ENCODE data around the gene LHX8.
"Not testable (repeated sequence)": the region's sequence is repeated elsewhere in the genome, so short reads cannot be mapped to it uniquely, and the experiment has no call there.

The LHX8 gene

GRCh38 chr1:75132812-75133619, 1.2 kb upstream of the LHX8 start:
- no peak for DNase-seq (ENCODE audit: low read depth in 2 of 2)

GRCh38 chr1:75134647-75135572, 722 bp downstream of the LHX8 start:
- DNase-seq (ENCODE audit: low read depth in 2 of 2): no peak

- DNase-seq (ENCODE audit: low read depth in 2 of 2): no peak
Observed at GRCh38 chr1:75135573-75136194, 1.5 kb downstream of the LHX8 start.

GRCh38 chr1:75136195-75136815, 2.1 kb downstream of the LHX8 start:
- DNase-seq (ENCODE audit: low read depth in 2 of 2): no peak

- no peak for DNase-seq (ENCODE audit: low read depth in 2 of 2)
Observed at GRCh38 chr1:75136921-75137641, 2.9 kb downstream of the LHX8 start.

GRCh38 chr1:75152092-75152491, 17.9 kb downstream of the LHX8 start:
- no peak for DNase-seq (ENCODE audit: low read depth in 2 of 2)

GRCh38 chr1:75159154-75159553, 25.0 kb downstream of the LHX8 start:
- DNase-seq (ENCODE audit: low read depth in 2 of 2): no peak

GRCh38 chr1:75165264-75165663, 31.1 kb downstream of the LHX8 start:
- no peak for DNase-seq (ENCODE audit: low read depth in 2 of 2)

GRCh38 chr1:75166821-75167220, 32.6 kb downstream of the LHX8 start:
- no peak for DNase-seq (ENCODE audit: low read depth in 2 of 2)

GRCh38 chr1:75170011-75170410, 35.8 kb downstream of the LHX8 start:
- DNase-seq (ENCODE audit: low read depth in 2 of 2): no peak

- no peak for DNase-seq (ENCODE audit: low read depth in 2 of 2)
Observed at GRCh38 chr1:75170981-75171380, 36.8 kb downstream of the LHX8 start.

GRCh38 chr1:75171876-75172275, 37.7 kb downstream of the LHX8 start:
- DNase-seq (ENCODE audit: low read depth in 2 of 2): no peak

GRCh38 chr1:75172556-75172955, 38.4 kb downstream of the LHX8 start:
- DNase-seq (ENCODE audit: low read depth in 2 of 2): no peak

- no peak for DNase-seq (ENCODE audit: low read depth in 2 of 2)
Observed at GRCh38 chr1:75174031-75174760, 40.0 kb downstream of the LHX8 start.

GRCh38 chr1:75181214-75181955, 47.2 kb downstream of the LHX8 start:
- DNase-seq (ENCODE audit: low read depth in 2 of 2): not testable (repeated sequence)

- no peak for DNase-seq (ENCODE audit: low read depth in 2 of 2)
Observed at GRCh38 chr1:75188892-75189291, 54.7 kb downstream of the LHX8 start.

- no peak for DNase-seq (ENCODE audit: low read depth in 2 of 2)
Observed at GRCh38 chr1:75198163-75198562, 64.0 kb downstream of the LHX8 start.

- DNase-seq (ENCODE audit: low read depth in 2 of 2): no peak
Observed at GRCh38 chr1:75198761-75199160, 64.6 kb downstream of the LHX8 start.

GRCh38 chr1:75202751-75203150, 68.6 kb downstream of the LHX8 start:
- no peak for DNase-seq (ENCODE audit: low read depth in 2 of 2)
